ENCODE results near the gene HSPA1L.

- TF ChIP-seq CTCF (IDR thresholded peaks at IDR 0.05; ENCODE audit: low read depth, low read length, missing input control) (no peak), FOXA2 (IDR thresholded peaks at IDR 0.05) (no peak), ZBTB33 (IDR thresholded peaks at IDR 0.05) (no peak), MAX (IDR thresholded peaks at IDR 0.05) (no peak), YY1 (IDR thresholded peaks at IDR 0.05) (no peak)
These were observed 39.2 kb downstream of the HSPA1L start for GRCh38 chr6:31775633-31776484.
